NOMO-1 treated with DMSO at 0.1 percent for 48 hours (cell line): ENCODE measurements around the gene PSPN.

Experiments used
- DNase-seq: peaks from one replicate; lab custom pipeline; 2025; ENCODE audit not compliant: unreplicated experiment; lab: John Stamatoyannopoulos, UW

Gene PSPN

DNA sequence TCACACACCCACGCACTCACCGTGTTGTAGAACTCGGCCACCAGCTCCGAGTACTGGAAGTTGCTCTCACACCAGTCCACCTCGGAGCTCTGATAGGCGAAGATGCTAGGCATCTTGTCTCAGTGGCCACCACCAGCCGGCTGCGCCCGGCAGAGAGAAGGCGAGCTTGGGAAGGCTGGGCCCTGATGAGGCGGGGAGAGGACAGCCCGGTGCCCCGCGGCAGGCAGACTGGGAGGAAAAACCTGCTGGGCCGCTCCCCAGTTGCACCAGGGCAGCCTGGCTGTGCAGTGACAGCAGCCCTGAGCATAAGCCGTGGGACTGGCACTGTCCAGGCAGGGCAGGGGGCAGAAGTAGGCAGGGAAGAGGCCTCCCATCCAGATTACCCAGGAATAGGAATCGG, 42.3 kb downstream of the PSPN start, which contains the start of gene ACER1:
Gene ACER1 (minus strand): TSS at position 174 of the 400 bp plus-strand sequence. CDS start 61 bp downstream, at position 113.
- no peak for DNase-seq

DNA sequence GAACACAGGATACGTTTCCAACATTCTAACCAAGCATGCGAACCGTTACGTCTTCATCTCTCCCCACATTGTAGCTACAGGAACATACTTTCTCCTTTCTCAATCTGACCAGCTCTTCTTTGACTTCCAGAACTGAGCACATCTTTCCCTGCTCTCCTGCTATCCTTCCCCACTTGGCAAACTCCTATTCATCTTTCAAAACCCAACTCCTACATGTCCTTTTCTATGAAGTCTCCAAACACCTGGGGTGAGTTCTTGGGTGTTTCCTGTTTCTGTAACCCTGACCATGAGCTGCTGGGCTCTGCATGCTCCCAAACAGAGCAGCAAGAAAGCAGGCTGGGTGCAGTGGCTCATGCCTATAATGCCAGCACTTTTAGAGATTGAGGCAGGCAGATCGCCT, 48.9 kb downstream of the PSPN start:
- no peak for DNase-seq

DNA sequence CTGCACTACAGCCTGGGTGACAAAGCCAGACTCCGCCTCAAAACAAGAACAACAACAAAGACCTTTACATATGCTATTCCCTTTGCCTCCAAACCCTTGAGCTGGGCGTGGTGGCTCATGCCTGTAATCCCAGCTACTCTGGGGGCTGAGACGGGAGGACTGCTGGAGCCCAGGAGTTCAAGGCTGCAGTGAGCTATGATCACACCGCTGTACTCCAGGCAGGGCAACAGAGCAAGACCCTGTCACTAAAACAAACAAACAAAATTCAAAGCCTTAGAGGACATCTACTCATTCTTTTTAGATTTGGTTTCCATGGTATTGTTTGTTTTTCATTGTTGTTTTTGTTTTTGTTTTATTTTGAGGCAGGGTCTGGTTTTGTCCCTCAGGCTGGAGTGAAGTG, 50.1 kb downstream of the PSPN start:
- no peak for DNase-seq
